AG04450 (cell line): ENCODE data around the gene RLBP1. TPM values are rescaled to one million over a fixed set of nuclear protein-coding genes. Genes with fewer than 3 reads are reported as not detected.
A peak's percentile ranks its signal among the peaks of the same experiment; 100 is the strongest.

Experiments used
- CTCF ChIA-PET: fragments of 300-600, 350-600 bp; formaldehyde crosslinking; extraction: SDS; loops from one replicate; lab custom pipeline; 2022; ENCODE audit warnings: antibody characterized with exemption, inconsistent platforms; lab: Charles Lee
- POLR2A ChIA-PET: fragments of 350-600 bp; formaldehyde crosslinking; extraction: SDS; loops from one replicate; lab custom pipeline; 2021; ENCODE audit warnings: antibody characterized with exemption, inconsistent platforms; lab: Yijun Ruan, JAX
- DNase-seq: peaks from one replicate; pipeline ENCODE4 v3.0.0-alpha.2; 2011; ENCODE audit warnings: low read depth, low spot score
- H3K27ac ChIP-seq: one replicate; pipeline ENCODE4 v1.5.1; 2012; ENCODE audit warnings: low read depth, low read length, control low read depth
- H3K27me3 ChIP-seq: one replicate; pipeline ENCODE4 v1.6.0; 2012; ENCODE audit warnings: low read length; ENCODE audit not compliant: control insufficient read depth, insufficient read depth
- H3K4me3 ChIP-seq: 2 replicates; pipeline ENCODE4 v1.5.1; 2011; ENCODE audit warnings: mild to moderate bottlenecking, low read depth, low read length, control low read depth
- H3K9me3 ChIP-seq: 2 replicates; pipeline ENCODE4 v1.5.1; 2012; ENCODE audit warnings: low read length; ENCODE audit not compliant: control insufficient read depth, insufficient read depth
- CTCF ChIP-seq: IDR thresholded peaks from 2 replicates; pipeline ENCODE4 v1.5.1; 2011; ENCODE audit warnings: low read depth, low read length, control low read depth, inconsistent platforms
- polyA plus RNA-seq: library from polyadenylated mRNA; depleted of rRNA; stranded (reverse); fragments of >200 nt; gene quantifications from 2 replicates; pipeline ENCODE4 v1.2.3, GENCODE V29; 2011

Gene RLBP1
- polyA plus RNA-seq, 1 experiment = not detected

GRCh38 chr15:89177633-89178306 lies 43.6 kb downstream of the RLBP1 start:
- no peak overlapping the region for H3K27ac ChIP-seq
- H3K27me3 ChIP-seq = no peaks in the 10 kb centered on the region
- H3K9me3 ChIP-seq = no peaks in the 10 kb centered on the region
- peak; percentile 88 for TF ChIP-seq CTCF
- no peak overlapping the region for H3K4me3 ChIP-seq
- peak; percentile 57 for DNase-seq
- ChIA-PET CTCF (interaction anchor here (0.5 to 5.7 kb wide), 73 partner anchors 8 to 550 kb away, joined by 3 to 222 read pairs (median 4); partner anchors contain the start of gene ABHD2), POLR2A (interaction anchor here (0.6 to 1.2 kb wide), 3 partner anchors 89 to 391 kb away, joined by 3 read pairs; partner anchors contain the start of gene ABHD2)

- POLR2A ChIA-PET = interaction anchor here (0.9 to 1.2 kb wide), 2 partner anchors 89 to 109 kb away, joined by 3 read pairs; partner anchors contain the start of gene ABHD2
- CTCF ChIA-PET = interaction anchor here (0.5 to 5.7 kb wide), 57 partner anchors 9 to 550 kb away, joined by 3 to 222 read pairs (median 6); partner anchors contain the start of gene ABHD2
These were observed 44.3 kb downstream of the RLBP1 start for GRCh38 chr15:89177116-89177515.

GRCh38 chr15:89175617-89176191 lies 45.7 kb downstream of the RLBP1 start:
- Histone ChIP-seq H3K27me3 (no peaks in the 10 kb centered on the region), H3K9me3 (no peaks in the 10 kb centered on the region), H3K27ac (no peak overlapping the region), H3K4me3 (no peak overlapping the region)
- CTCF ChIA-PET = interaction anchor here (0.7 to 5.7 kb wide), 5 partner anchors 31 to 271 kb away, joined by 3 to 222 read pairs (median 58); no protein-coding TSS in a partner anchor
- no peak for DNase-seq
- TF ChIP-seq CTCF = no peak
- POLR2A ChIA-PET = no interaction called here

More at GRCh38 chr15:89177116-89177515, 44.3 kb downstream of the RLBP1 start:
- no peaks in the 10 kb centered on the region for H3K9me3 ChIP-seq
- no peaks in the 10 kb centered on the region for H3K27me3 ChIP-seq
- TF ChIP-seq CTCF = no peak
- no peak overlapping the region for H3K4me3 ChIP-seq
- DNase-seq = no peak
- H3K27ac ChIP-seq = no peak overlapping the region

- ChIA-PET CTCF (interaction anchor here (5.7 kb wide), 2 partner anchors 115 to 270 kb away, joined by 58 to 134 read pairs; no protein-coding TSS in a partner anchor), POLR2A (no interaction called here)
- no peak for TF ChIP-seq CTCF
- no peaks in the 10 kb centered on the region for H3K9me3 ChIP-seq
- DNase-seq = no peak
- no peak overlapping the region for H3K27ac ChIP-seq
- no peak overlapping the region for H3K4me3 ChIP-seq
- no peaks in the 10 kb centered on the region for H3K27me3 ChIP-seq
These were observed 46.9 kb downstream of the RLBP1 start for GRCh38 chr15:89174476-89174875.
